Loucy (cell line): ENCODE measurements around the gene CC2D2B.

Experiments used
- CTCF ChIP-seq: fragments of 200-600 bp; sonication (generic); conservative IDR thresholded peaks from 2 replicates; pipeline ENCODE4 v1.5.1; 2014; ENCODE audit warnings: mild to moderate bottlenecking, antibody characterized with exemption, low read length
- EZH2phosphoT487 ChIP-seq: fragments of 200-600 bp; IDR thresholded peaks from 2 replicates; pipeline ENCODE4 v1.6.1; 2018; ENCODE audit warnings: antibody characterized with exemption, mild to moderate bottlenecking, moderate library complexity, borderline replicate concordance

DNA sequence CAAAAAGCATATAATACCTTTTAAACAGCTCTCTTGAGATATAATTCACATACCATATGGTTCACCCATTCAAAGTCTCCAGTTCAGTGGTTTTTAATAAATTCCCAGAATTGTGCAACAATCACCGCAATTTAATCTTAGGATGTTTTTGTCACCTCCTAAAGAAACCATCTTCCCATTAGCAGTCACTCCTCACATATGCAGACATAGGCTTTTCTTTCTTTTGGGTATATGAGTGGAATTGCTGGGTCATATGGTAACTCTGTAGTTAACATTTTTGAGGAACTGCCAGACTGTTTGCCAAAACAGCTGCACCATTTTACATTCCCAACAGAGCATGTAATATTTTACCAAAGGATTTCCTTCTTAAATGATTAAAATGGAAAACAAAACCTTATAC is 57.0 kb downstream of the CC2D2B start:
- TF ChIP-seq CTCF: no peak
- no peak for TF ChIP-seq EZH2phosphoT487
